GM18498 (cell line): ENCODE data around the gene PAX5.
"Not testable (repeated sequence)": the region's sequence is repeated elsewhere in the genome, so short reads cannot be mapped to it uniquely, and the experiment has no call there.

ENCODE experiments used
- ATAC-seq: cut with Tn5 transposase; IDR thresholded peaks from one replicate; pipeline ENCODE4 v1.9.1; 2021; ENCODE audit warnings: mild to moderate bottlenecking, moderate library complexity; ENCODE audit not compliant: unreplicated experiment

PAX5 gene

DNA sequence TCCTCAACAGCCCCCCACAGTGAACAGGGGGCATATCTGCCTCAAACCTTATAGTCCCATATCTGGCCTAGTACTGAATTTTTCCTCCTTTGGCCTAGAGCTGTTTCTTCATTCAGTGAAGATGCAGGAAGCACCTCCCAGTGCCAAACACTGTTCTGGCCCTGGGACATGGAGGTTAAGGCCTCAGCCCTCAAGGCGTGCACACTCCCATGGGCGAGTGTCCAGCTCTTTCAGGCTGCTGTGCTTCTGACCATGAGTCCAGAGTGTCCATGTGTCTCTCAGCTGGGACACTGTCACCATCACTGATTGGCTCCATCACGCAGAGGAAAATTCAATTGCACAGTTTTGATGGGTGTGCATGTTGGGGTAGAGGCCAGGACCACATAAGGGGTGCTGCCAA lies 151.5 kb downstream of the PAX5 start:
- no peak for ATAC-seq

DNA sequence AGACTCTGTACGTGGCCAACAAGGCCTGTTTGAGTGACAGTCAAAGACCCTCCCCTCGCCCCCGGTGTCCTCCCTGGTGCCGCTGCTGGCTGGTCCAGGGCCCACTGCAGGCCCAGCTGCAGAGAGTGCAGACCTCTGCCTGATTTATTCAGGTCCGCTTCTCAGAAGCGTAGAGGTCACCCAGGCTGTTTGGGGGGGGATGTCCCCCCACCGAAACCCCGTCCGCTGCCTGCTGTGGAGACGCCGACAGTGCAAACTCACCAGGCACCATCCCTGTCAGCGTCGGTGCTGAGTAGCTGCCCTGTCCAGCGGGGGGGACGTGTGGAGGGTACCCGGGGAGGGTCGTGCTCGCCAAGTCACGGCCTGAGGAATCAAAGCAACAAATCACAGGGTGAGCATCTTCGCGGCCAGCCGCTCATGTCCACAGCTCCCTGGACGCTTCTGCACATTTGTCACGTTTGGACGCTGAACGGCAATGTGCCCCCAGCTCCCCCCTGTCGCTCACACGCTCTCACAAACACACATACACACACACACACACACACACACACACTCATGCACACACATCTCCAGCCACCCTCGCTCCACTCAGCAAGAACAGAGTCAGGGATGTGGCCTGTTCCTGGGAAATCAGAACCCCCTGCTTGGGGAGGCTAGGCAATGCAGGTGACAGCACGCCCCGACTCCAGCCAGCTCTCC lies 152.2 kb downstream of the PAX5 start:
- ATAC-seq, result no peak

- ATAC-seq, result no peak
These were observed 152.8 kb downstream of the PAX5 start for GRCh38 chr9:36881316-36881715.

DNA sequence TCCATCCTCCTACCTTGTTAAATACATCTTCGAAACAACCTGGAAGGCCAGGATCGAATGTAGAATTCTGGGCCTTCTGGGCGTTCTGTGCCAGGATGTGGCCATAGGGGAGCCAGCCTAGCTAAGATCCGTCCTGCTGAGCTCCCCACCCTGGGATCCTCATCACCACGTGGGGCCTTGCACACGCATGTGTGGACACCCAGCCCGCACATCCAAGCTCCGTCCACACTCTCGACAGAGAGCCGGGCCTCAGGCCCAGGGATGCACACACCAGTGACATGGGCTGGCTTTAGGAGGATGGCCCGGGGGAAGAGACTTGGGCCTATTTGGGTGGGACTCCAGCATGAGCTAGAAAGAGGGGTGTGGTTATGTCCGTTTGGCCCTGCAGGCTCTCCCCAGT lies 154.0 kb downstream of the PAX5 start:
- no peak for ATAC-seq

DNA sequence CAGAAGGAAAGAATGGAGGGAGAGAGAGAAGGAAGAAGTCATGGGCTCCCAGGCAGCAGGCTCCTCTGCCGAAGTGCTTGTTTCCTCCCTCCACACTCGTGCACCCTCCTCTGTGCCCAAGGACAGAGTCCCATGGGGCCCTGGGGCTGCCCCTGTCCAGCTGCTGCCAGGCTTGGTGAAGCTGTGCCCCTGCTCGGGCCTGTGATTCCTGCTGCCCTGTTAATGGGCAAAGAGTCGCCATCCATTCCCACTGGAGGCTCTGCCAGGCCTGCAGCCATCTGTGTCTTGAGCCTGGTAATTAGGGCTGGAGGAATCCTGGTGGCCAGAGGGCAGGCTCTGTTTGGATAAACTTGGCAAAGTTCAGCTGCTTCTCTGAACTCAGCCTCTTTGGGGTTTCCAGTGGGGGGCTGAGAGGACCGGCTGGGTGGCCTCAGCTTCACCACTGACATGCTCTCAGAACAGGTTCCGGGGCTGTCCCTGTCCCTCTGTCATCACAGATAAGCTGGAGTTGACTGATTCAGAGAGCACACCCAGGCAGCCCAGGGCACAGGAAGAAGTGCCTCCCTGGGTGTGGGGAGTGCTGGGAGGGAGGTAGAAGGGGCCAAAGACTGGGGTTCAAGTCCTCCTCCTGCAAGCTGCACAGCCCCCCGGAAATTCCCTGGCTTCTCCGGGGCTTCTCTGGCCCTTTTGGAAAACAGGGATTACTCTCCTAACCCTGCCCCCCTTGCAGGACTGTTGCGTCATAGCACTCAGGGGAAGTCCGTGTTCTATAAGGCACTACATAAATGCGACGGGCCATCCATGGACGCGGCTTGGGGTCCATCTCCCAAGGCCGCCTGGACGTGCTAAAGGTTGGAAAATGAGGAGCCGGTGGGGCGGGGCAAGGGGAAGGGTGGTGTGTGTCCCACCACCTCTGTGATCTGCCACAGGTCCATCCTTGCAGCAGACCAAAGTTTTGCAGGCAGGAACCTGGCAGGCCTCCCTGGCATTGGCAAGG lies 154.8 kb downstream of the PAX5 start:
- peak; percentile 60 for ATAC-seq

DNA sequence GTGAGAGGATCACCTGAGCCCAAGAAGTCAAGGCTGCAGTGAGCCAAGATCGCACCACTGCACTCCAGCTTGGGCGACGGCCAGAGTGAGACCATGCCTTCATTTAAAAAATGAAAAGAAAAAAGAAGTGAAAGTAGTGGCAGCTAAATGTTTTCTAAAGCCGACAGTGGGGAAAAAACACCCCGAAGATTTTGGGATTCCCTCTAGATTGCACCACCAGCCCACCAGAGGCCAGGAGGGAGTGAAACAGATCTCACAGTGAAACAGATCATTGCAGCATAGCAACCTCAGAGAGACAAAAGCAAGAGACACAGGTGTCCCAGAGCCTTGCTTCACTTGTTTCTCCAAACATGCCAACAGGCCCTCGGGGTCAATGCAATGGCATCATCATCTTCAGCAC lies 156.8 kb downstream of the PAX5 start:
- ATAC-seq, result no peak

DNA sequence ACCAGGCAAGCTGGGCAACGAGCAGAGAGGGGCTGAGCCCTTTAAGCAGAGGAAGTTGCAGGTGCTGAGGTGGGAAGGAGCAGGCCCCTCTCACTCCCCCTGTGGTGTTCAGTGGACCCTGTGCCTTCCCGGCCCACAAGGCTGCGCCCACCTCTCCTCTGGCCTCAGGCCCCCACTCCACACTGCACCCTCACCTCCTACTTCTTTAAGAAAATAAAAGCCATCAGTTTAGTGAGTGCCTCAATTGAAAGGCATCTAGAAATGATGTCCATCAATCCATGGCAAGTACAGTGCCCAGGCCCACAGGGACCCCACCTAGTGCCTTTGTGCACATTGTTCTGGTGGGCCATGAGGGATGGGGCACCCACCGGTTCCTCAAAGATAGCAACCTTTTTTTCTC lies 158.0 kb downstream of the PAX5 start:
- ATAC-seq, result no peak

DNA sequence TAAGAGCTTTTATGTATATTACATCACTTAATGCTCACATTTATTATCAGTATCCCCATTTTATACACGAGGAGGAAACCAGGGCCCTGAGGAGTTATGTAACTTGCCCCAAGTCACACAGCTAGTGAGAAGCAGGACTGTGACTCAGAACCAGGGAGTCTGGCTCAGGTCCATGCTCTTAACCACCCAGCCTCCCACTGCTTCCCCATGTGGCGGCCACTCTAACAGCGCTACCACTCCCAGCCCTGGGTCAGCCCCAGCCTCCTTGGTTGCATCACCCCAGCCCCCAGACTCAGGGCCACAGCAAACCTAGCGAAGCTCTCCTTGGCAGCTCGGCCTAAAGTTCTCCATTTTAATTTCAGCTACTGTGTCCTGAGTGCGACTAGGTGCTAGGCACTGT lies 159.1 kb downstream of the PAX5 start:
- ATAC-seq, result no peak

- ATAC-seq, result no peak
These were observed 159.8 kb downstream of the PAX5 start for GRCh38 chr9:36874261-36874660.

- peak; percentile 50 for ATAC-seq
These were observed 160.7 kb downstream of the PAX5 start for GRCh38 chr9:36873247-36873875.

DNA sequence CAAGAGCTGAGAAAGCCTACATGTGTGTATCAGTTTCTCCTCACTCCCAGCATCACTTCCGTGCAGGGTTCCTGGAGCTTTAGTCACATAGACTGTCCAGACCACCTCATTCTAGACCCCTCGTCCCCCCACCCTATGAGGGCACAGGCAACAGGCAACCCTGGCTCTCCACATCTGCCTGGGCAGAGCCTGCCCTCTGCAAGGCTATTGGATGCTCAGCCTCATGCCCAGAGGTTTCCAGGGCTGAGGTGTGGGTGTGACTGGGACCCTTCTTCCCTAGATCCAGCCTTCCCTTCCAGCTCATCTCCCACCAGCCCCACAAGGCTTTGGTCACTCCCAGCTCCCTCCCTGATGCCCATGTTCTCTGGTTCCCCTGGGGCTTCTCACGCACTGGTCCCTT lies 161.4 kb downstream of the PAX5 start:
- no peak for ATAC-seq

- no peak for ATAC-seq
These were observed 162.5 kb downstream of the PAX5 start for GRCh38 chr9:36871606-36872005.

- ATAC-seq, result no peak
These were observed 163.1 kb downstream of the PAX5 start for GRCh38 chr9:36870960-36871359.

GRCh38 chr9:36869605-36870004 lies 164.5 kb downstream of the PAX5 start:
- not testable (repeated sequence) for ATAC-seq

- ATAC-seq, result no peak
These were observed 165.3 kb downstream of the PAX5 start for GRCh38 chr9:36868586-36869282.

DNA sequence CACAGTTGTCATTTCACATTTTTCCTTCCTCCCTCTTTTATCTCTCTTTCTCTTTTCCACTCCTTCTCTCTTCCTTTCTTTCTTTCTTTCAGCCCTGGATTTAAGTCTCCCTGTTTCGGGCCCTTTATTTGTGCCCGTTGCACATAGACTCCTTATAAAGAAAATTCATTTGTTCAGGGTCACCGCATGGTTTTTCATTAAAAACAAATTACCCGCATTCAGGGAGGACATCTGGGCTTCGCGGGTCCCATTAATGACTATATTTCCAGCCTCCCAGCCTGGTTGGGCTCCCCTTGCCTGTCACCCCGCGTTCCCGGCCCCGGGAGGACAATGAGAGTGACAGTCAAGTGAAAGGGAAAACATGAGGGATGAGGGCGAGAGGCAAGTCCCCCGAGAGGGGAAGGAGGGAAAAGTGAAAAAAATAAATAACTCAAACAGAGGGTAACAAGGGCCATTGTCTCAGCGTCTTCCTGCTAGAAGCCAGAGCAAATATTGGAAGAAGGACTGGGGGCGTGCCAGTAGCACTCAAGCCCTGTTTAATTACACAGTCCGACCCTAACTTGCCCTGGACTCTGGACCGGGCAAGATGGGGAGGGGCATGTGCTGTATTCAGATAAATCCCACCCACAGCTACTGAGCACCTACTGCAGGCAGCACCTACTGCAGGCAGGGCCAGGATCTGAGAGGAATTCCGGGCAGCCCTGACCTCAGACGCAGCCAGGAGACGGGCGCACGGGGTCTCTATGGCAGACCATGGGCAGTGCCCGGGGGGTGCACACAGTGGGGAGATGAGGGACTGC lies 166.2 kb downstream of the PAX5 start:
- no peak for ATAC-seq

DNA sequence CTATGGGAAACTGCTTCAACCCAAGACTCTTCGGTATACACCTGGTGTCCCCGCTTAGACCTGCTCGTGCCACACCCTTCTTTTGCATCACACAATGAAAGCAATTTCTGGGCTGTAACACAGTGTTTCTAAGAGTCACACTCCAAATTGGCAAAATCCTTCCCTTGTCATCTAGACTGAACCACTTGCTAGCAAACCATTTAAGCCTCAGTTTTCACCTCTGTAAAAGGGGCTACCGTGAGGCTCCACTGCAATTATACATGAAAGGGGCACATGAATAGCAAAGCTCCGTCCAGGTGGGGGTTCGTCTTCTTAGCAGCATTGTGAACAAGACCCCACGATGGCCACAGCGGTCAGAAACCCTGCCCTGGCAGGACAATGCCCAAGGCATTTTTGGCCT lies 166.8 kb downstream of the PAX5 start:
- ATAC-seq, result no peak

DNA sequence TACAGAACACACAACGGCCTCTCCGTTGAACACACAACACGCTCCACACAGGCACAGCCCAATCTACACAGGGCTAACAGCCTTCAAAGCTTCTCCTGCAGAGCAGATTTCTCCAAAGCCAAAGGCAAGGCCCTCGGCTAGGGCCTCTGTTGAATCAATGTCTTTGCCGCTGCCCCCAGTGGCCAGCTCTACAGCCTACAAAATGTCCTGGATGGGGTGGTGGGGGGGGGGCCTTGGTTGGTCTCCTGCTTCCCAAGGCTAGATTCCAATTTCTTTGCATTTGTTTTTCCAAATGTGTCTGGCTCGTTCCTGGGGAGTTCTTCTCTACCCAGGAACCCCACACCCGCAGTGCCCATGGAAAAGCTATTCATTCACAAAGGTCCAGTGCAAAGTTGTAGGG lies 167.2 kb downstream of the PAX5 start:
- no peak for ATAC-seq

DNA sequence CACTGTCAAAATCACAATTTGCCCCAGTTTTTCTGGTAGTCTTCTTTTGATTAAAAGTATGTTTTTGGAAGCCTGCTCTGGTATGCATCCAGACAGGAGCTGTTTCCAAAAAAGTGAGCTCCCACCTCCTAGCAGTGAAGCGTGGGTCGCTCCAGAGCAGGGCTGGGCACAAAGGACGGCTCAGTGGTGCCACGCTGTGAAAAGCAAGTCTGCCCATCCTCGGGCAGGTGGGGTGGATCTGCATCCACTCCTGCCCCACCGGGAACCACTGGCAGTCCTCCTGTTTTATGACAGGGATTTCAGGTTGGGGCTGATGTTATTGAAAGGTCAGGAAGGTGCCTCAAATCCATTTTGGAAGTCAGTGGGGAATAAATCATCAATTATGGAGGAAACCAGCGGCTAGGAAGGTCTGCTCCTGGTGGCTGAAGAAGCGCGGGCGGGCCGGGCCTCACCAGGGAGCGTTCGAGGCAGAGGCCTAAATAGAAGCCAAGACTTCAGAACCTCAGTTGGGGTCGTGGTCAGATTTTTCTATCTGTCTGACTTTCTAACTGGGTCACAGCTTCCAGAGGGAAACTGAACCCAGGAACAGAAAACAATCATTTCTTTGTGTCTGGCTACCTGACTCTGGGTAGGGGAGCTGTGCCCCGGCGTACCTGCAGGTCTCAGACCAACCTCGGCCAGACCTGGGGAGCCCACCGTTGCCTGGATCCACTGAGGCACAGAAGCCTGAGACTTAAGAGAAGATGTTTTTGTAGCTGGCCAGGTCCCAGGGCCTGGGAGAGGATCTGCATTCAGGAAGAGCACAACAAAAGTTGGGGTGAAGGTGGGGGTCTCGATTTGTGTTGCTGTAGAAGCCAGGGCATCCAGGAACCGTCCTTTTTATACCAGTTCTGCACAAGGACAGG lies 168.1 kb downstream of the PAX5 start:
- ATAC-seq, result no peak
